Heart left ventricle (tissue), 16 donors: Measurements from ENCODE around the gene FAP. TPM values are rescaled to one million over a fixed set of nuclear protein-coding genes. Genes with fewer than 3 reads are reported as not detected.

Source experiments
- ATAC-seq, 4 donors: fragments of 200-7000 bp; cut with Tn5 transposase; one replicate each; pipeline ENCODE4 v1.9.1; 2020 to 2022; ENCODE audit warnings: moderate library complexity in 4 of 4, mild to moderate bottlenecking in 3 of 4, moderate number of reproducible peaks in 1 of 4
- DNase-seq, 5 donors: peaks; one replicate each; pipeline ENCODE4 v3.0.0-alpha.2; 2020
- H3K27ac ChIP-seq, 12 donors: fragments of 200-600 bp; sonication (generic) in 4 of 12; one replicate each; pipeline versions ENCODE4 v1.5.0 to v1.8.0; 2016 to 2022; ENCODE audit warnings: mild to moderate bottlenecking in 2 of 12
- H3K27me3 ChIP-seq, 9 donors: fragments of 200-600 bp; sonication (generic) in 2 of 9; one replicate each; pipeline versions ENCODE4 v1.5.1 to v1.8.0; 2016 to 2022; ENCODE audit warnings: mild to moderate bottlenecking in 3 of 9
- H3K36me3 ChIP-seq, 9 donors: fragments of 200-600 bp; sonication (generic) in 2 of 9; one replicate each; pipeline versions ENCODE4 v1.5.0 to v1.8.0; 2018 to 2022; ENCODE audit warnings: mild to moderate bottlenecking in 2 of 9
- H3K4me1 ChIP-seq, 12 donors: fragments of 200-600 bp; sonication (generic) in 4 of 12; one replicate each; pipeline versions ENCODE4 v1.5.0 to v1.8.0; 2016 to 2022; ENCODE audit warnings: mild to moderate bottlenecking in 3 of 12
- H3K4me3 ChIP-seq, 12 donors: fragments of 200-600 bp; sonication (generic) in 4 of 12; one replicate each; pipeline versions ENCODE4 v1.5.0 to v1.8.0; 2017 to 2022; ENCODE audit warnings: mild to moderate bottlenecking in 9 of 12, moderate library complexity in 4 of 12
- H3K9me3 ChIP-seq, 12 donors: fragments of 200-600 bp; sonication (generic) in 4 of 12; one replicate each; pipeline versions ENCODE4 v1.5.0 to v1.8.0; 2016 to 2022; ENCODE audit warnings: mild to moderate bottlenecking in 1 of 12
- CTCF ChIP-seq, 12 donors: fragments of 200-600 bp; sonication (generic) in 4 of 12; IDR thresholded peaks; one replicate each; pipeline versions ENCODE4 v1.5.0 to v1.8.0; 2018 to 2022; ENCODE audit warnings: antibody characterized with exemption in 12 of 12, mild to moderate bottlenecking in 5 of 12
- POLR2A ChIP-seq, 2 donors: fragments of 450-650 bp; IDR thresholded peaks; one replicate each; pipeline ENCODE4 v1.6.1; 2017; ENCODE audit warnings: antibody characterized with exemption in 2 of 2, mild to moderate bottlenecking in 2 of 2, moderate library complexity in 2 of 2
- WGBS, 4 donors: extraction: QIAGEN DNeasy Blood & Tissue Kit in 2 of 4; methylation state at CpG; one replicate each; pipeline versions ENCODE4 v1.1.5 to v1.1.7; 2013 to 2018; 5-methylcytosine and 5-hydroxymethylcytosine counted together
- intact Hi-C, 10 donors: fragments of 100-400 bp; cut with DNase I; formaldehyde crosslinking; loops; one replicate each; pipeline versions ENCODE4 v1.11.1 to v1.14.2; 2022
- polyA plus RNA-seq, 2 donors: library from polyadenylated mRNA; stranded (reverse); fragments of 200-250 nt; gene quantifications; one replicate each; pipeline ENCODE4 v1.2.3, GENCODE V29; 2013
- total RNA-seq, 9 donors: library from RNA; depleted of rRNA in 2 of 9; stranded (reverse); fragments of >200 nt in 2 of 9; fragmentation: NEBNext Ultra II Directional in 3 of 9; extraction: Animal tissue kit (Norgen Biotek cat#: 25700) in 3 of 9; gene quantifications; one replicate each; pipeline versions ENCODE4 v1.1.0 to v1.2.4, GENCODE V29; 2016 to 2023
- donor health status: ischemic (EF 13 %, LVEDD 7.1; RV severe dilation, severe dysfunction).
- donor health status: healthy with polysubstance abuse.
- donor health status: DM: no; HTN: yes; CAD: no.
- donor health status: DM: no; HTN: no; CAD: no.
- donor health status: ischemic (EF 25% LVEDD 6.9; RV normal size, moderate dysfunction).
- donor health status: ischemic (EF 25% LVEDD 5.7; RV mildly dilated, moderate dysfunction).
- donor health status: healthy.
- donor health status: DM: yes; HTN: yes; CAD: no.
- donor health status: ischemic (EF 35%, LVEDD 5.7; RV mildly dilated, moderate dysfunction).
- donor health status: nonischemic (EF 11% LVEDD 7.7; RV severe dilation, severe dysfunction).
- donor health status: DM: yes; HTN: yes; CAD: no.
- donor health status: PGD.
- donor health status: ischemic (EF 29% LVEDD 5.4; RV normal size, mild dysfunction).
- donor health status: nonischemic (EF 23%, LVEDD 6.1; RV moderate dilation, normal function).

FAP gene
- total and polyA plus RNA-seq, 11 donors, result 0.75 to 11.3 (median 2.3) TPM

GRCh38 chr2:162211732-162212131 is 31.5 kb downstream of the FAP start:
- intact Hi-C loops, result no loop called here
- no peak overlapping the region for H3K4me3 ChIP-seq
- 83 to 93% (median 90%) methylated on average over 3 of the region's 3 CpGs for WGBS, 4 donors
- peaks cover 0 to 21% (median 0%) of the 10 kb centered on the region in 9 donors for H3K36me3 ChIP-seq
- TF ChIP-seq CTCF (IDR thresholded peaks at IDR 0.05) (no peak), POLR2A (IDR thresholded peaks at IDR 0.05) (no peak)
- H3K27ac ChIP-seq, result no peak overlapping the region
- no peaks in the 10 kb centered on the region for H3K27me3 ChIP-seq
- H3K9me3 ChIP-seq, result no peaks in the 10 kb centered on the region
- ATAC-seq, result no peak
- no peak for DNase-seq
- H3K4me1 ChIP-seq, result peaks cover 0 to 6% (median 0%) of the 10 kb centered on the region in 12 donors

GRCh38 chr2:162210385-162210784 is 32.9 kb downstream of the FAP start:
- no peak for ATAC-seq
- Histone ChIP-seq H3K36me3 (peaks cover 0 to 14% (median 0%) of the 10 kb centered on the region in 9 donors), H3K9me3 (no peaks in the 10 kb centered on the region), H3K27ac (no peak overlapping the region), H3K4me3 (no peak overlapping the region), H3K4me1 (peaks cover 0 to 6% (median 0%) of the 10 kb centered on the region in 12 donors), H3K27me3 (no peaks in the 10 kb centered on the region)
- intact Hi-C loops, result no loop called here
- DNase-seq, result no peak
- TF ChIP-seq POLR2A (IDR thresholded peaks at IDR 0.05), result no peak
- TF ChIP-seq CTCF (IDR thresholded peaks at IDR 0.05), result no peak

GRCh38 chr2:162202203-162202602 is 41.0 kb downstream of the FAP start:
- ATAC-seq (no peak), DNase-seq (no peak)
- intact Hi-C loops, result no loop called here
- Histone ChIP-seq H3K27me3 (no peaks in the 10 kb centered on the region), H3K27ac (no peak overlapping the region), H3K9me3 (no peaks in the 10 kb centered on the region), H3K4me3 (no peak overlapping the region), H3K4me1 (no peaks in the 10 kb centered on the region), H3K36me3 (peaks cover 0 to 46% (median 6%) of the 10 kb centered on the region in 9 donors)
- no peak for TF ChIP-seq POLR2A (IDR thresholded peaks at IDR 0.05)

GRCh38 chr2:162200636-162201035 is 42.6 kb downstream of the FAP start:
- H3K4me1 ChIP-seq, result no peaks in the 10 kb centered on the region
- intact Hi-C loops, result no loop called here
- ATAC-seq, result no peak
- no peak overlapping the region for H3K27ac ChIP-seq
- TF ChIP-seq POLR2A (IDR thresholded peaks at IDR 0.05) (no peak), CTCF (IDR thresholded peaks at IDR 0.05) (no peak)
- DNase-seq, result no peak
- H3K4me3 ChIP-seq, result no peak overlapping the region
- no peaks in the 10 kb centered on the region for H3K9me3 ChIP-seq
- peaks cover 0 to 48% (median 6%) of the 10 kb centered on the region in 9 donors for H3K36me3 ChIP-seq
- WGBS, 4 donors, result 80 to 96% (median 92%) methylated on average over 1 of the region's 1 CpG
- H3K27me3 ChIP-seq, result no peaks in the 10 kb centered on the region

GRCh38 chr2:162199913-162200312 is 43.3 kb downstream of the FAP start:
- H3K36me3 ChIP-seq, result peaks cover 0 to 48% (median 6%) of the 10 kb centered on the region in 9 donors
- H3K9me3 ChIP-seq, result no peaks in the 10 kb centered on the region
- no peak overlapping the region for H3K27ac ChIP-seq
- intact Hi-C loops, result no loop called here
- no peak for ATAC-seq
- no peak for DNase-seq
- H3K4me3 ChIP-seq, result no peak overlapping the region
- TF ChIP-seq CTCF (IDR thresholded peaks at IDR 0.05), result no peak
- TF ChIP-seq POLR2A (IDR thresholded peaks at IDR 0.05), result no peak
- H3K27me3 ChIP-seq, result no peaks in the 10 kb centered on the region
- 62 to 67% (median 63%) methylated on average over 1 of the region's 1 CpG for WGBS, 4 donors
- no peaks in the 10 kb centered on the region for H3K4me1 ChIP-seq
